CD4-positive, alpha-beta T cell (primary cell): Measurements from ENCODE around the gene ZBTB2. TPM values are rescaled to one million over a fixed set of nuclear protein-coding genes. Genes with fewer than 3 reads are reported as not detected.

Experiments
- ATAC-seq: fragments of 200-7000 bp; cut with Tn5 transposase; one replicate; pipeline ENCODE4 v1.10.0; 2022; ENCODE audit warnings: mild to moderate bottlenecking; ENCODE audit not compliant: poor library complexity
- CTCF ChIA-PET: fragments of 350-600 bp; sonication (Branson Sonifier 250); formaldehyde crosslinking; loops from one replicate; lab custom pipeline; 2021; ENCODE audit warnings: antibody characterized with exemption, inconsistent platforms; lab: Charles Lee
- POLR2A ChIA-PET: fragments of 350-600 bp; sonication (Branson Sonifier 250); formaldehyde crosslinking; loops from one replicate; lab custom pipeline; 2021; ENCODE audit warnings: antibody characterized with exemption, inconsistent platforms; lab: Charles Lee
- DNase-seq, 14 experiments: peaks; one replicate each; pipeline ENCODE4 v3.0.0-alpha.2; 2013 to 2020; ENCODE audit warnings: mixed read lengths in 2 of 14
- H3K27ac ChIP-seq, 2 donors: one replicate each; pipeline versions ENCODE4 v1.5.1 to v1.7.0; 2013; ENCODE audit warnings: low read length in 2 of 2, low read depth in 1 of 2, mild to moderate bottlenecking in 1 of 2
- H3K27me3 ChIP-seq, 2 experiments: 1 replicate in 1 of 2; 2 replicates in 1 of 2; pipeline versions ENCODE4 v1.6.1 to v1.7.0; 2013; ENCODE audit warnings: low read length in 2 of 2, control low read depth in 1 of 2, mild to moderate bottlenecking in 1 of 2, moderate library complexity in 1 of 2; ENCODE audit not compliant: insufficient read depth in 2 of 2, control insufficient read depth in 1 of 2
- H3K36me3 ChIP-seq: one replicate; pipeline ENCODE4 v1.6.1; 2013; ENCODE audit warnings: low read length, control low read depth; ENCODE audit not compliant: insufficient read depth
- H3K4me1 ChIP-seq: one replicate; pipeline ENCODE4 v1.6.1; 2013; ENCODE audit warnings: low read length, control low read depth; ENCODE audit not compliant: insufficient read depth
- H3K4me3 ChIP-seq: one replicate; pipeline ENCODE4 v1.5.1; 2013; ENCODE audit warnings: mild to moderate bottlenecking, low read length, moderate library complexity
- H3K9me3 ChIP-seq, 2 experiments: 1 replicate in 1 of 2; 2 replicates in 1 of 2; pipeline versions ENCODE4 v1.6.1 to v1.7.0; 2013; ENCODE audit warnings: low read length in 2 of 2, mild to moderate bottlenecking in 2 of 2, control low read depth in 1 of 2, moderate library complexity in 1 of 2; ENCODE audit not compliant: control insufficient read depth in 1 of 2, insufficient read depth in 1 of 2
- H3K27ac Mint-ChIP-seq: one replicate; pipeline ENCODE4 v1.8.0; 2020; ENCODE audit warnings: mixed read lengths
- H3K27me3 Mint-ChIP-seq: one replicate; pipeline ENCODE4 v1.8.0; 2021; ENCODE audit warnings: mixed read lengths
- H3K36me3 Mint-ChIP-seq: one replicate; pipeline ENCODE4 v1.8.0; 2021; ENCODE audit warnings: low read depth, mixed read lengths
- H3K4me1 Mint-ChIP-seq: one replicate; pipeline ENCODE4 v1.8.0; 2021; ENCODE audit warnings: low read depth, mixed read lengths
- H3K4me3 Mint-ChIP-seq: one replicate; pipeline ENCODE4 v1.8.0; 2020; ENCODE audit warnings: mild to moderate bottlenecking, mixed read lengths
- H3K9me3 Mint-ChIP-seq: one replicate; pipeline ENCODE4 v1.8.0; 2020; ENCODE audit warnings: mixed read lengths
- intact Hi-C, 2 experiments: fragments of 100-400 bp; cut with DNase I in 1 of 2; cut with micrococcal nuclease in 1 of 2; formaldehyde crosslinking; loops; one replicate each; pipeline versions ENCODE4 v1.15.1 to v1.9.0; 2023 to 2025; cut with DNase I, micrococcal nuclease
- total RNA-seq, 174 experiments: library from RNA in 2 of 174; stranded (reverse) in 2 of 174; gene quantifications; one replicate each; pipeline ENCODE4 v1.2.3 and lab custom pipeline; 2021 to 2026
- TF ChIP-seq, protein P1 (sequence below): fragments of 200-600 bp; IDR thresholded peaks from one replicate; pipeline ENCODE4 v1.8.0; 2022; ENCODE audit warnings: antibody characterized with exemption, mild to moderate bottlenecking

ZBTB2 gene
- total RNA-seq, 2 experiments from 2014 or later: 18.6 to 19.1 TPM

DNA sequence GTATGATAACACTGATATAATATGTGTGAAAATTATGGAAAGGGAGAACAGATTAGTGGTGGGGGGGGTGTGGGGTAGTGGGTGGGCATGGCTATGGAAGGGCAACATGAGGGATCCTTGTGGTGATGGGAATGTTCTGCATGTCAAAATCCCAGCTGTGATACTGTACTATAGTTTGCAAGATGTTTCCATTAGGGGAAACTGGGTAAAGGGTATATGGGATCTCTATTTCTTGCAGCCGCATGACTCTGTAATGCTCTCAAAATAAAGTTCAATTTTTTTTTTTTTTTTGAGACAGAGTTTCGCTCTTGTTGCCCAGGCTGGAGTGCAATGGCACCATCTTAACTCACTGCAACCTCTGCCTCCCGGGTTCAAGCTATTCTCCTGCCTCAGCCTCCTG lies 14.3 kb downstream of the ZBTB2 start:
- intact Hi-C loops: no loop called here
- Histone ChIP-seq H3K27ac (no peak overlapping the region), H3K36me3 (peaks cover 6% of the 10 kb centered on the region), H3K9me3 (no peaks in the 10 kb centered on the region), H3K4me3 (no peak overlapping the region), H3K27me3 (no peaks in the 10 kb centered on the region), H3K4me1 (peaks cover 69% of the 10 kb centered on the region)
- peak overlapping the region; percentile 16 for H3K4me3 Mint-ChIP-seq
- CTCF ChIA-PET: interaction anchor here (1.3 kb wide), 1 partner anchor 53 kb away, joined by 5 read pairs; no protein-coding TSS in a partner anchor
- peaks cover 12% of the 10 kb centered on the region for H3K36me3 Mint-ChIP-seq
- DNase-seq: no peak
- TF ChIP-seq, protein P1, sequence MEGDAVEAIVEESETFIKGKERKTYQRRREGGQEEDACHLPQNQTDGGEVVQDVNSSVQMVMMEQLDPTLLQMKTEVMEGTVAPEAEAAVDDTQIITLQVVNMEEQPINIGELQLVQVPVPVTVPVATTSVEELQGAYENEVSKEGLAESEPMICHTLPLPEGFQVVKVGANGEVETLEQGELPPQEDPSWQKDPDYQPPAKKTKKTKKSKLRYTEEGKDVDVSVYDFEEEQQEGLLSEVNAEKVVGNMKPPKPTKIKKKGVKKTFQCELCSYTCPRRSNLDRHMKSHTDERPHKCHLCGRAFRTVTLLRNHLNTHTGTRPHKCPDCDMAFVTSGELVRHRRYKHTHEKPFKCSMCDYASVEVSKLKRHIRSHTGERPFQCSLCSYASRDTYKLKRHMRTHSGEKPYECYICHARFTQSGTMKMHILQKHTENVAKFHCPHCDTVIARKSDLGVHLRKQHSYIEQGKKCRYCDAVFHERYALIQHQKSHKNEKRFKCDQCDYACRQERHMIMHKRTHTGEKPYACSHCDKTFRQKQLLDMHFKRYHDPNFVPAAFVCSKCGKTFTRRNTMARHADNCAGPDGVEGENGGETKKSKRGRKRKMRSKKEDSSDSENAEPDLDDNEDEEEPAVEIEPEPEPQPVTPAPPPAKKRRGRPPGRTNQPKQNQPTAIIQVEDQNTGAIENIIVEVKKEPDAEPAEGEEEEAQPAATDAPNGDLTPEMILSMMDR: no peak
- no peak for ATAC-seq
- H3K9me3 Mint-ChIP-seq: no peaks in the 10 kb centered on the region
- peaks cover 84% of the 10 kb centered on the region for H3K4me1 Mint-ChIP-seq
- H3K27ac Mint-ChIP-seq: peak overlapping the region; percentile 70
- H3K27me3 Mint-ChIP-seq: no peaks in the 10 kb centered on the region
- POLR2A ChIA-PET: interaction anchor here (8.6 kb wide), 1 partner anchor 13 kb away, joined by 102 read pairs; the partner anchor contains the start of gene ZBTB2

DNA sequence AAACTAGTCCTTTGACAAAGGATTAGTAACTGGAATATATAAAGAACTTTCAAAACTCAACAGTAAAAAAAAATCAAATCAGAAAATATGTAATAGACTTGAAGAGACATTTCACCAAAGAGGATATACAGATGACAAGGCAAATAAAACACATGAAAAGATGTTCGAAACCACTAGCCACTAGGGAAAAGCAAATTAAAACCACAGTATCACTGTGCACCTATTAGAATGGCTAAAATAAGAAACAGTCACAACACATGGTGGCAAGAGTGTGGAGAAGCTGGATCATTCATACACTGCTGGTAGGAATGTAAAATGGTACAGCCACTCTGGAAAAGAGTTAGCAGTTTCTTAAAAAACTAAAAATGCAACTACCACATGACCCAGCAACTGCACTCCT lies 14.9 kb downstream of the ZBTB2 start:
- Mint-ChIP-seq H3K27me3 (no peaks in the 10 kb centered on the region), H3K4me3 (peak overlapping the region; percentile 70), H3K4me1 (peaks cover 86% of the 10 kb centered on the region), H3K9me3 (no peaks in the 10 kb centered on the region), H3K27ac (peak overlapping the region; percentile 70), H3K36me3 (peaks cover 19% of the 10 kb centered on the region)
- Histone ChIP-seq H3K27ac (no peak overlapping the region), H3K4me1 (peaks cover 73% of the 10 kb centered on the region), H3K4me3 (no peak overlapping the region), H3K27me3 (no peaks in the 10 kb centered on the region), H3K36me3 (peaks cover 13% of the 10 kb centered on the region), H3K9me3 (no peaks in the 10 kb centered on the region)
- TF ChIP-seq, protein P1: no peak
- ATAC-seq (no peak), DNase-seq (peak in 1 of 14 experiments; percentile 42)
- intact Hi-C loops: no loop called here
- ChIA-PET CTCF (no interaction called here), POLR2A (interaction anchor here (8.6 kb wide), 1 partner anchor 13 kb away, joined by 102 read pairs; the partner anchor contains the start of gene ZBTB2)

DNA sequence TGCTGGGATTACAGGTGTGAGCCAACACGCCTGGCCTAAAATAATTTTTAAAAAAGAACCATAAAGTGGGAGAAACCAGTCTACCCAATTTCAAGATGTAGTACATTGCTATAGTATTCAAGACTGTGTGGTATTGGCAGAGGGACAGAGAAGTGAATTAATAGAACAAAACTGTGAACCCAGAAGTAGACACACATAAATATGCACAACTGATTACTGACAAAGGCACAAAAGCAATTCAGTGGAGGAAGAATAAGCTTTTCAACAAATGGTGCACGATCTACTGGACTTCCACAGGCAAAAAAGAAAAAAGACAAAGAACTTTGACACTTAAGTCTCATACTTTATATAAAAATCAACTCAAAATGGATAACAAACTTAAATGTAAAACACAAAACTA lies 15.5 kb downstream of the ZBTB2 start:
- Mint-ChIP-seq H3K27me3 (no peaks in the 10 kb centered on the region), H3K27ac (peak overlapping the region; percentile 70), H3K4me1 (peaks cover 86% of the 10 kb centered on the region), H3K36me3 (peaks cover 25% of the 10 kb centered on the region), H3K9me3 (no peaks in the 10 kb centered on the region), H3K4me3 (peak overlapping the region; percentile 57)
- H3K36me3 ChIP-seq: peaks cover 19% of the 10 kb centered on the region
- intact Hi-C loops: no loop called here
- H3K4me3 ChIP-seq: no peak overlapping the region
- ChIA-PET POLR2A (interaction anchor here (8.6 kb wide), 1 partner anchor 14 kb away, joined by 102 read pairs; the partner anchor contains the start of gene ZBTB2), CTCF (interaction anchor here (2.5 kb wide), 1 partner anchor 30 kb away, joined by 6 read pairs; no protein-coding TSS in a partner anchor)
- no peaks in the 10 kb centered on the region for H3K9me3 ChIP-seq
- peaks cover 68% of the 10 kb centered on the region for H3K4me1 ChIP-seq
- TF ChIP-seq, protein P1: no peak
- no peaks in the 10 kb centered on the region for H3K27me3 ChIP-seq
- H3K27ac ChIP-seq: no peak overlapping the region
- DNase-seq: no peak
- no peak for ATAC-seq
